Cardiac muscle cell (in vitro differentiated cells and primary cell): ENCODE measurements around the gene MUCL3. TPM values are rescaled to one million over a fixed set of nuclear protein-coding genes. Genes with fewer than 3 reads are reported as not detected.
"Not testable (repeated sequence)": the region's sequence is repeated elsewhere in the genome, so short reads cannot be mapped to it uniquely, and the experiment has no call there.

Experiments used
- DNase-seq, 2 donors: peaks; one replicate each; pipeline versions ENCODE4 v3.0.0 to v3.0.0-alpha.2; 2010 to 2017; ENCODE audit warnings: low read depth in 1 of 2, low spot score in 1 of 2
- H3K27ac ChIP-seq: fragments of 200-600 bp; sonication (generic); 2 replicates; pipeline ENCODE4 v1.5.1; 2016
- H3K27me3 ChIP-seq: fragments of 200-600 bp; sonication (generic); 2 replicates; pipeline ENCODE4 v1.6.0; 2016; ENCODE audit warnings: control low read depth
- H3K36me3 ChIP-seq: fragments of 200-600 bp; sonication (generic); 2 replicates; pipeline ENCODE4 v1.5.1; 2016; ENCODE audit warnings: control low read depth
- H3K4me1 ChIP-seq: fragments of 200-600 bp; sonication (generic); 2 replicates; pipeline ENCODE4 v1.8.1; 2017; ENCODE audit warnings: low read depth, mild to moderate bottlenecking, mixed run types
- H3K4me3 ChIP-seq: fragments of 200-600 bp; sonication (generic); 2 replicates; pipeline ENCODE4 v1.5.1; 2016; ENCODE audit warnings: mild to moderate bottlenecking
- H3K9me3 ChIP-seq: fragments of 200-600 bp; sonication (generic); 2 replicates; pipeline ENCODE4 v1.5.1; 2017; ENCODE audit warnings: low read depth, mild to moderate bottlenecking, control low read depth
- CTCF ChIP-seq: IDR thresholded peaks from 2 replicates; pipeline ENCODE4 v1.5.1; 2012; ENCODE audit warnings: low read depth, mild to moderate bottlenecking, low read length
- polyA plus RNA-seq: library from polyadenylated mRNA; unstranded; fragments of >200 nt; fragmentation: Nextera tagmentation; extraction: Ambion mirVana; gene quantifications from 2 replicates; pipeline ENCODE4 v1.2.1, GENCODE V29; 2016
- total RNA-seq: library from RNA; depleted of rRNA; stranded (reverse); fragments of >200 nt; gene quantifications from 2 replicates; pipeline ENCODE4 v1.2.3, GENCODE V29; 2016

MUCL3 gene
- total and polyA plus RNA-seq, 2 experiments from 2014 or later, result not detected

- no peaks in the 10 kb centered on the region for H3K27me3 ChIP-seq
- TF ChIP-seq CTCF, result no peak
- no peaks in the 10 kb centered on the region for H3K9me3 ChIP-seq
- peak; percentile 98 to 99 for DNase-seq
- H3K4me3 ChIP-seq, result peak within 1 kb of the TSS; percentile 98
- H3K36me3 ChIP-seq, result peaks cover 9% of the 10 kb centered on the region
- H3K4me1 ChIP-seq, result peaks cover 5% of the 10 kb centered on the region
- H3K27ac ChIP-seq, result no peak within 1 kb of the TSS
These were observed 32.8 kb upstream of the MUCL3 start, which contains the start of gene GTF2H4 for GRCh38 chr6:30907758-30908591. GTF2H4 (plus strand) TSS chr6:30908207.

GRCh38 chr6:30908700-30909099 is 32.1 kb upstream of the MUCL3 start:
- Histone ChIP-seq H3K36me3 (peaks cover 9% of the 10 kb centered on the region), H3K27me3 (no peaks in the 10 kb centered on the region), H3K4me1 (peaks cover 8% of the 10 kb centered on the region), H3K9me3 (no peaks in the 10 kb centered on the region), H3K27ac (no peak overlapping the region), H3K4me3 (peak overlapping the region; percentile 98)
- DNase-seq, result no peak
- no peak for TF ChIP-seq CTCF

- not testable (repeated sequence) for H3K9me3 ChIP-seq, H3K27me3 ChIP-seq, H3K4me3 ChIP-seq, DNase-seq, H3K27ac ChIP-seq, H3K36me3 ChIP-seq
- peaks cover 20% of the 10 kb centered on the region for H3K4me1 ChIP-seq
These were observed 30.3 kb upstream of the MUCL3 start for GRCh38 chr6:30910473-30910872.

GRCh38 chr6:30912746-30913520 is 27.8 kb upstream of the MUCL3 start:
- H3K4me3 ChIP-seq, result no peak overlapping the region
- TF ChIP-seq CTCF, result no peak
- H3K4me1 ChIP-seq, result peaks cover 26% of the 10 kb centered on the region
- no peak overlapping the region for H3K27ac ChIP-seq
- H3K36me3 ChIP-seq, result peaks cover 16% of the 10 kb centered on the region
- no peak for DNase-seq
- no peaks in the 10 kb centered on the region for H3K9me3 ChIP-seq
- no peaks in the 10 kb centered on the region for H3K27me3 ChIP-seq

- H3K27ac ChIP-seq, result peak overlapping the region; percentile 37
- H3K4me1 ChIP-seq, result peaks cover 24% of the 10 kb centered on the region
- peaks cover 16% of the 10 kb centered on the region for H3K36me3 ChIP-seq
- H3K27me3 ChIP-seq, result no peaks in the 10 kb centered on the region
- peak overlapping the region; percentile 27 for H3K4me3 ChIP-seq
- peak in 1 of 2 donors; percentile 7 for DNase-seq
- no peak for TF ChIP-seq CTCF
- H3K9me3 ChIP-seq, result no peaks in the 10 kb centered on the region
These were observed 27.1 kb upstream of the MUCL3 start for GRCh38 chr6:30913721-30914075.
